ENCODE data around the gene FAT1.
A peak's percentile ranks its signal among the peaks of the same experiment; 100 is the strongest.

The FAT1 gene

GRCh38 chr4:186680641-186681040, 43.0 kb downstream of the FAT1 start:
- no peak for DNase-seq (ENCODE audit: low read depth)
- in situ Hi-C loops (cut with HindIII; ENCODE audit: low sequenced_read_pairs), result no loop called here
- H3K4me3 ChIP-seq (ENCODE audit: low read depth, low read length), result no peak overlapping the region
- no peak for TF ChIP-seq CTCF (IDR thresholded peaks at IDR 0.05; ENCODE audit: low read depth, low read length, missing control alignments)

GRCh38 chr4:186676531-186677161, 47.0 kb downstream of the FAT1 start:
- peak; percentile 65 for DNase-seq (ENCODE audit: low read depth)
- H3K4me3 ChIP-seq (ENCODE audit: low read depth, low read length), result no peak overlapping the region
- in situ Hi-C loops (cut with HindIII; ENCODE audit: low sequenced_read_pairs), result no loop called here

GRCh38 chr4:186669735-186670134, 53.9 kb downstream of the FAT1 start:
- TF ChIP-seq CTCF (IDR thresholded peaks at IDR 0.05; ENCODE audit: low read depth, low read length, missing control alignments), result no peak
- H3K4me3 ChIP-seq (ENCODE audit: low read depth, low read length), result no peak overlapping the region
- in situ Hi-C loops (cut with HindIII; ENCODE audit: low sequenced_read_pairs), result loop anchor here (5.0 kb wide), 1 partner anchor 48 kb away; no protein-coding TSS in a partner anchor

More at GRCh38 chr4:186676531-186677161, 47.0 kb downstream of the FAT1 start:
- TF ChIP-seq CTCF (IDR thresholded peaks at IDR 0.05; ENCODE audit: low read depth, low read length, missing control alignments), result no peak

GRCh38 chr4:186669159-186669731, 54.4 kb downstream of the FAT1 start:
- peak; percentile 72 for DNase-seq (ENCODE audit: low read depth)

More at GRCh38 chr4:186669735-186670134, 53.9 kb downstream of the FAT1 start:
- no peak for DNase-seq (ENCODE audit: low read depth)

GRCh38 chr4:186666750-186667149, 56.9 kb downstream of the FAT1 start:
- no peak for DNase-seq (ENCODE audit: low read depth)
- H3K4me3 ChIP-seq (ENCODE audit: low read depth, low read length), result no peak overlapping the region
- TF ChIP-seq CTCF (IDR thresholded peaks at IDR 0.05; ENCODE audit: low read depth, low read length, missing control alignments), result no peak
- in situ Hi-C loops (cut with HindIII; ENCODE audit: low sequenced_read_pairs), result no loop called here

More at GRCh38 chr4:186669159-186669731, 54.4 kb downstream of the FAT1 start:
- H3K4me3 ChIP-seq (ENCODE audit: low read depth, low read length), result no peak overlapping the region
- in situ Hi-C loops (cut with HindIII; ENCODE audit: low sequenced_read_pairs), result no loop called here
- TF ChIP-seq CTCF (IDR thresholded peaks at IDR 0.05; ENCODE audit: low read depth, low read length, missing control alignments), result peak; percentile 29

GRCh38 chr4:186666252-186666651, 57.4 kb downstream of the FAT1 start:
- DNase-seq (ENCODE audit: low read depth), result no peak
- no peak overlapping the region for H3K4me3 ChIP-seq (ENCODE audit: low read depth, low read length)
- no peak for TF ChIP-seq CTCF (IDR thresholded peaks at IDR 0.05; ENCODE audit: low read depth, low read length, missing control alignments)
- in situ Hi-C loops (cut with HindIII; ENCODE audit: low sequenced_read_pairs), result no loop called here

All from astrocyte of the cerebellum (primary cell).